NCI-H2029 (cell line): ENCODE data around the gene CSNK1D.

Experiments
- DNase-seq: peaks from one replicate; lab custom pipeline; 2025; lab: John Stamatoyannopoulos, UW

CSNK1D gene

GRCh38 chr17:82273327-82274133 is at the start of gene CSNK1D:
Gene CSNK1D (minus strand): TSS chr17:82273700. CDS start chr17:82273381, 319 bp downstream.
- DNase-seq, result peak; percentile 71

- no peak for DNase-seq
Measured at GRCh38 chr17:82322526-82323453, 49.3 kb upstream of the CSNK1D start.

GRCh38 chr17:82321947-82322466 is 48.5 kb upstream of the CSNK1D start:
- no peak for DNase-seq

GRCh38 chr17:82320956-82321927 is 47.7 kb upstream of the CSNK1D start:
- DNase-seq, result no peak

- DNase-seq, result no peak
Measured at GRCh38 chr17:82320140-82320840, 46.8 kb upstream of the CSNK1D start.

- no peak for DNase-seq
Measured at GRCh38 chr17:82319619-82320062, 46.1 kb upstream of the CSNK1D start.

GRCh38 chr17:82318772-82319606 is 45.5 kb upstream of the CSNK1D start:
- no peak for DNase-seq

- DNase-seq, result no peak
Measured at GRCh38 chr17:82318169-82318498, 44.6 kb upstream of the CSNK1D start.

- DNase-seq, result no peak
Measured at GRCh38 chr17:82317394-82318168, 44.1 kb upstream of the CSNK1D start, which contains the start of gene CD7. Gene CD7 (minus strand): TSS chr17:82317608. CDS start chr17:82317495, 113 bp downstream.

GRCh38 chr17:82316651-82317393 is 43.3 kb upstream of the CSNK1D start:
- no peak for DNase-seq

- no peak for DNase-seq
Measured at GRCh38 chr17:82315703-82316358, 42.3 kb upstream of the CSNK1D start.

GRCh38 chr17:82314727-82315605 is 41.5 kb upstream of the CSNK1D start:
- no peak for DNase-seq

- DNase-seq, result no peak
Measured at GRCh38 chr17:82314012-82314726, 40.7 kb upstream of the CSNK1D start.

GRCh38 chr17:82313195-82314011 is 39.9 kb upstream of the CSNK1D start:
- DNase-seq, result no peak

- no peak for DNase-seq
Measured at GRCh38 chr17:82311971-82312370, 38.5 kb upstream of the CSNK1D start.
